SK-N-SH (cell line): ENCODE measurements around the gene CYP2R1. TPM values are rescaled to one million over a fixed set of nuclear protein-coding genes. Genes with fewer than 3 reads are reported as not detected.

Source experiments
- CTCF ChIA-PET: fragments of 300-600, 350-600 bp; formaldehyde crosslinking; extraction: SDS; loops from one replicate; lab custom pipeline; 2021; lab: Yijun Ruan, JAX
- POLR2A ChIA-PET: fragments of 350-600 bp; sonication (Branson Sonifier 250); formaldehyde crosslinking; extraction: SDS; loops from one replicate; lab custom pipeline; 2020; ENCODE audit warnings: antibody characterized with exemption, inconsistent platforms; lab: Yijun Ruan, JAX
- DNase-seq: peaks from one replicate; pipeline ENCODE4 v3.0.0; 2012
- H2AFZ ChIP-seq: fragments of 200-600 bp; sonication (generic); 2 replicates; pipeline ENCODE4 v1.8.1; 2016; ENCODE audit warnings: antibody characterized with exemption, mild to moderate bottlenecking, low read depth
- H3F3A ChIP-seq: fragments of 200-600 bp; sonication (generic); replicated peaks from 2 replicates; pipeline ENCODE3; 2016; ENCODE audit warnings: antibody characterized with exemption, mild to moderate bottlenecking; ENCODE audit not compliant: insufficient read depth
- H3K27ac ChIP-seq, 2 experiments: fragments of 200-500 bp in 1 of 2; fragments of 200-600 bp in 1 of 2; sonication (Bioruptor generic) in 1 of 2; sonication (generic), shearing (Covaris generic) in 1 of 2; 2 replicates each; pipeline versions ENCODE4 v1.5.1 to v1.6.1; 2014 to 2016; ENCODE audit warnings: low read depth in 2 of 2, inconsistent platforms in 1 of 2, low read length in 1 of 2, mild to moderate bottlenecking in 1 of 2, mixed read lengths in 1 of 2
- H3K27me3 ChIP-seq: fragments of 200-600 bp; sonication (generic), shearing (Covaris generic); 2 replicates; pipeline ENCODE4 v1.6.1; 2016; ENCODE audit warnings: mixed run types; ENCODE audit not compliant: insufficient read depth
- H3K36me3 ChIP-seq, 2 experiments: fragments of 200-500 bp in 1 of 2; fragments of 200-600 bp in 1 of 2; sonication (Bioruptor generic) in 1 of 2; sonication (generic) in 1 of 2; replicated peaks in 1 of 2; 2 replicates each; pipeline versions ENCODE3 to v1.5.1; 2014 to 2016; ENCODE audit warnings: low read length in 1 of 2, mild to moderate bottlenecking in 1 of 2; ENCODE audit not compliant: insufficient read depth in 2 of 2, control insufficient read depth in 1 of 2
- H3K4me1 ChIP-seq, 2 experiments: fragments of 200-500 bp in 1 of 2; fragments of 200-600 bp in 1 of 2; sonication (Bioruptor generic) in 1 of 2; sonication (generic), shearing (Covaris generic) in 1 of 2; 2 replicates each; pipeline versions ENCODE4 v1.5.1 to v1.6.1; 2014 to 2016; ENCODE audit warnings: low read depth in 1 of 2, low read length in 1 of 2, mixed run types in 1 of 2; ENCODE audit not compliant: insufficient read depth in 2 of 2, control insufficient read depth in 1 of 2
- H3K4me2 ChIP-seq: fragments of 200-600 bp; sonication (generic), shearing (Covaris generic); 2 replicates; pipeline ENCODE4 v1.6.1; 2017; ENCODE audit warnings: mixed run types
- H3K4me3 ChIP-seq, 2 experiments: fragments of 200-500 bp in 1 of 2; fragments of 200-600 bp in 1 of 2; sonication (Bioruptor generic) in 1 of 2; sonication (generic), shearing (Covaris generic) in 1 of 2; 2 replicates each; pipeline versions ENCODE4 v1.5.1 to v1.8.1; 2014 to 2016; ENCODE audit warnings: low read depth in 2 of 2, inconsistent platforms in 1 of 2, low read length in 1 of 2, mild to moderate bottlenecking in 1 of 2, mixed read lengths in 1 of 2, moderate library complexity in 1 of 2
- H3K79me2 ChIP-seq: fragments of 200-600 bp; sonication (generic); 2 replicates; pipeline ENCODE4 v1.8.1; 2017; ENCODE audit warnings: mild to moderate bottlenecking; ENCODE audit not compliant: insufficient read depth
- H3K9ac ChIP-seq: fragments of 200-600 bp; sonication (generic); 2 replicates; pipeline ENCODE4 v1.6.1; 2017; ENCODE audit warnings: mixed run types
- H3K9me2 ChIP-seq: fragments of 200-600 bp; sonication (generic); 2 replicates; pipeline ENCODE4 v1.6.1; 2017; ENCODE audit warnings: mixed run types
- H3K9me3 ChIP-seq: fragments of 200-600 bp; sonication (generic); 2 replicates; pipeline ENCODE4 v1.6.1; 2017; ENCODE audit warnings: mixed run types, mild to moderate bottlenecking, moderate library complexity
- H4K20me1 ChIP-seq: fragments of 200-600 bp; sonication (generic); 2 replicates; pipeline ENCODE4 v1.6.1; 2017; ENCODE audit warnings: mild to moderate bottlenecking, mixed run types; ENCODE audit not compliant: insufficient read depth
- CHD2 ChIP-seq: fragments of 150-350 bp; IDR thresholded peaks from 2 replicates; pipeline ENCODE4 v1.6.1; 2018; ENCODE audit warnings: low read length; ENCODE audit not compliant: partially characterized antibody
- FOSL2 ChIP-seq: IDR thresholded peaks from 2 replicates; pipeline ENCODE4 v1.4.0; 2012; ENCODE audit warnings: low read depth, mild to moderate bottlenecking, moderate library complexity, borderline replicate concordance
- JUND ChIP-seq: IDR thresholded peaks from 2 replicates; pipeline ENCODE4 v1.4.0; 2012
- RCOR1 ChIP-seq: fragments of 150-350 bp; IDR thresholded peaks from 2 replicates; pipeline ENCODE4 v1.6.1; 2017; ENCODE audit warnings: antibody characterized with exemption, low read length
- YY1 ChIP-seq: IDR thresholded peaks from 2 replicates; pipeline ENCODE4 v1.4.0; 2012; ENCODE audit warnings: low read depth, mild to moderate bottlenecking
- WGBS: methylation state at CpG from one replicate; pipeline ENCODE4 v1.1.6; 2017; ENCODE audit warnings: low lambda C conversion rate; 5-methylcytosine and 5-hydroxymethylcytosine counted together
- polyA plus RNA-seq, 3 experiments: library from polyadenylated mRNA; depleted of rRNA; stranded (reverse); fragments of >200 nt; gene quantifications; 2 replicates each; pipeline ENCODE4 v1.2.3, GENCODE V29; 2012
- TF ChIP-seq, protein P1 (sequence below): fragments of 200-600 bp; sonication (generic); IDR thresholded peaks from 2 replicates; pipeline ENCODE4 v1.6.1; 2017; ENCODE audit warnings: antibody characterized with exemption, mild to moderate bottlenecking, moderate library complexity
- TF ChIP-seq, protein P2 (sequence below): fragments of 150-350 bp; IDR thresholded peaks from 2 replicates; pipeline ENCODE4 v1.6.1; 2017; ENCODE audit warnings: antibody characterized with exemption, low read length, low read depth, borderline replicate concordance
- TF ChIP-seq, protein P3 (sequence below): IDR thresholded peaks from 2 replicates; pipeline ENCODE4 v1.4.0; 2012; ENCODE audit warnings: low read depth, borderline replicate concordance
- TF ChIP-seq, protein P4 (sequence below): IDR thresholded peaks from 2 replicates; pipeline ENCODE4 v1.6.1; 2012; ENCODE audit warnings: mild to moderate bottlenecking, low read depth, low read length, moderate library complexity
- TF ChIP-seq, protein P5 (sequence below): fragments of 150-350 bp; IDR thresholded peaks from 2 replicates; pipeline ENCODE4 v1.6.1; 2016; ENCODE audit warnings: mild to moderate bottlenecking, low read depth, low read length
- TF ChIP-seq, protein P6 (sequence below): IDR thresholded peaks from 2 replicates; pipeline ENCODE4; 2012

The CYP2R1 gene
- polyA plus RNA-seq, 1 of the 3 experiments (the other 2 are of a cell fraction), result 9.3 TPM

DNA sequence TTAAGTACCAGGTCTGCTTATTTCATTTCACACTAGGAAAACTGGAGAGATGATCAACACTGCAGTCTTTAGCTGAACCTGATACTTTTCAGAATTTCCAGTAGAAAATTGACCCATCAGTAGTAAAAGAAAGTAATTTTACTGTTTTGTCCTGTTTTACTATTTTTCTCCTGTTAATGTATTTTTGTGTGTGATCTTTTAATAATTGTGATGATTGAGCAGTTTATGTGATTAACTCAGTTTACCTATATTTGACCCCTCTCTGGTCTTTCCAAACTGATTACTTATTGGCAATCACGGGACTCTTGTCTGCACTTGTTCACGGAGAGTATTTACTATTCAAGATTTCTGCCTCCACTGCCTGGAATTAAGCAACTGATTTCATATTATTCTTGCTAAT is 546 bp upstream of the CYP2R1 start:
- no peaks in the 10 kb centered on the region for H3K9me2 ChIP-seq
- TF ChIP-seq, protein P1, sequence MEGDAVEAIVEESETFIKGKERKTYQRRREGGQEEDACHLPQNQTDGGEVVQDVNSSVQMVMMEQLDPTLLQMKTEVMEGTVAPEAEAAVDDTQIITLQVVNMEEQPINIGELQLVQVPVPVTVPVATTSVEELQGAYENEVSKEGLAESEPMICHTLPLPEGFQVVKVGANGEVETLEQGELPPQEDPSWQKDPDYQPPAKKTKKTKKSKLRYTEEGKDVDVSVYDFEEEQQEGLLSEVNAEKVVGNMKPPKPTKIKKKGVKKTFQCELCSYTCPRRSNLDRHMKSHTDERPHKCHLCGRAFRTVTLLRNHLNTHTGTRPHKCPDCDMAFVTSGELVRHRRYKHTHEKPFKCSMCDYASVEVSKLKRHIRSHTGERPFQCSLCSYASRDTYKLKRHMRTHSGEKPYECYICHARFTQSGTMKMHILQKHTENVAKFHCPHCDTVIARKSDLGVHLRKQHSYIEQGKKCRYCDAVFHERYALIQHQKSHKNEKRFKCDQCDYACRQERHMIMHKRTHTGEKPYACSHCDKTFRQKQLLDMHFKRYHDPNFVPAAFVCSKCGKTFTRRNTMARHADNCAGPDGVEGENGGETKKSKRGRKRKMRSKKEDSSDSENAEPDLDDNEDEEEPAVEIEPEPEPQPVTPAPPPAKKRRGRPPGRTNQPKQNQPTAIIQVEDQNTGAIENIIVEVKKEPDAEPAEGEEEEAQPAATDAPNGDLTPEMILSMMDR, result no peak
- TF ChIP-seq, protein P2, sequence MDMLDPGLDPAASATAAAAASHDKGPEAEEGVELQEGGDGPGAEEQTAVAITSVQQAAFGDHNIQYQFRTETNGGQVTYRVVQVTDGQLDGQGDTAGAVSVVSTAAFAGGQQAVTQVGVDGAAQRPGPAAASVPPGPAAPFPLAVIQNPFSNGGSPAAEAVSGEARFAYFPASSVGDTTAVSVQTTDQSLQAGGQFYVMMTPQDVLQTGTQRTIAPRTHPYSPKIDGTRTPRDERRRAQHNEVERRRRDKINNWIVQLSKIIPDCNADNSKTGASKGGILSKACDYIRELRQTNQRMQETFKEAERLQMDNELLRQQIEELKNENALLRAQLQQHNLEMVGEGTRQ, result no peak
- TF ChIP-seq CHD2, result no peak
- no peak for TF ChIP-seq JUND
- TF ChIP-seq, protein P3, sequence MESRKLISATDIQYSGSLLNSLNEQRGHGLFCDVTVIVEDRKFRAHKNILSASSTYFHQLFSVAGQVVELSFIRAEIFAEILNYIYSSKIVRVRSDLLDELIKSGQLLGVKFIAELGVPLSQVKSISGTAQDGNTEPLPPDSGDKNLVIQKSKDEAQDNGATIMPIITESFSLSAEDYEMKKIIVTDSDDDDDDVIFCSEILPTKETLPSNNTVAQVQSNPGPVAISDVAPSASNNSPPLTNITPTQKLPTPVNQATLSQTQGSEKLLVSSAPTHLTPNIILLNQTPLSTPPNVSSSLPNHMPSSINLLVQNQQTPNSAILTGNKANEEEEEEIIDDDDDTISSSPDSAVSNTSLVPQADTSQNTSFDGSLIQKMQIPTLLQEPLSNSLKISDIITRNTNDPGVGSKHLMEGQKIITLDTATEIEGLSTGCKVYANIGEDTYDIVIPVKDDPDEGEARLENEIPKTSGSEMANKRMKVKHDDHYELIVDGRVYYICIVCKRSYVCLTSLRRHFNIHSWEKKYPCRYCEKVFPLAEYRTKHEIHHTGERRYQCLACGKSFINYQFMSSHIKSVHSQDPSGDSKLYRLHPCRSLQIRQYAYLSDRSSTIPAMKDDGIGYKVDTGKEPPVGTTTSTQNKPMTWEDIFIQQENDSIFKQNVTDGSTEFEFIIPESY, result no peak
- TF ChIP-seq, protein P4, sequence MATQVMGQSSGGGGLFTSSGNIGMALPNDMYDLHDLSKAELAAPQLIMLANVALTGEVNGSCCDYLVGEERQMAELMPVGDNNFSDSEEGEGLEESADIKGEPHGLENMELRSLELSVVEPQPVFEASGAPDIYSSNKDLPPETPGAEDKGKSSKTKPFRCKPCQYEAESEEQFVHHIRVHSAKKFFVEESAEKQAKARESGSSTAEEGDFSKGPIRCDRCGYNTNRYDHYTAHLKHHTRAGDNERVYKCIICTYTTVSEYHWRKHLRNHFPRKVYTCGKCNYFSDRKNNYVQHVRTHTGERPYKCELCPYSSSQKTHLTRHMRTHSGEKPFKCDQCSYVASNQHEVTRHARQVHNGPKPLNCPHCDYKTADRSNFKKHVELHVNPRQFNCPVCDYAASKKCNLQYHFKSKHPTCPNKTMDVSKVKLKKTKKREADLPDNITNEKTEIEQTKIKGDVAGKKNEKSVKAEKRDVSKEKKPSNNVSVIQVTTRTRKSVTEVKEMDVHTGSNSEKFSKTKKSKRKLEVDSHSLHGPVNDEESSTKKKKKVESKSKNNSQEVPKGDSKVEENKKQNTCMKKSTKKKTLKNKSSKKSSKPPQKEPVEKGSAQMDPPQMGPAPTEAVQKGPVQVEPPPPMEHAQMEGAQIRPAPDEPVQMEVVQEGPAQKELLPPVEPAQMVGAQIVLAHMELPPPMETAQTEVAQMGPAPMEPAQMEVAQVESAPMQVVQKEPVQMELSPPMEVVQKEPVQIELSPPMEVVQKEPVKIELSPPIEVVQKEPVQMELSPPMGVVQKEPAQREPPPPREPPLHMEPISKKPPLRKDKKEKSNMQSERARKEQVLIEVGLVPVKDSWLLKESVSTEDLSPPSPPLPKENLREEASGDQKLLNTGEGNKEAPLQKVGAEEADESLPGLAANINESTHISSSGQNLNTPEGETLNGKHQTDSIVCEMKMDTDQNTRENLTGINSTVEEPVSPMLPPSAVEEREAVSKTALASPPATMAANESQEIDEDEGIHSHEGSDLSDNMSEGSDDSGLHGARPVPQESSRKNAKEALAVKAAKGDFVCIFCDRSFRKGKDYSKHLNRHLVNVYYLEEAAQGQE, result no peak
- TF ChIP-seq, protein P5, sequence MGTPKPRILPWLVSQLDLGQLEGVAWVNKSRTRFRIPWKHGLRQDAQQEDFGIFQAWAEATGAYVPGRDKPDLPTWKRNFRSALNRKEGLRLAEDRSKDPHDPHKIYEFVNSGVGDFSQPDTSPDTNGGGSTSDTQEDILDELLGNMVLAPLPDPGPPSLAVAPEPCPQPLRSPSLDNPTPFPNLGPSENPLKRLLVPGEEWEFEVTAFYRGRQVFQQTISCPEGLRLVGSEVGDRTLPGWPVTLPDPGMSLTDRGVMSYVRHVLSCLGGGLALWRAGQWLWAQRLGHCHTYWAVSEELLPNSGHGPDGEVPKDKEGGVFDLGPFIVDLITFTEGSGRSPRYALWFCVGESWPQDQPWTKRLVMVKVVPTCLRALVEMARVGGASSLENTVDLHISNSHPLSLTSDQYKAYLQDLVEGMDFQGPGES, result no peak
- TF ChIP-seq, protein P6, sequence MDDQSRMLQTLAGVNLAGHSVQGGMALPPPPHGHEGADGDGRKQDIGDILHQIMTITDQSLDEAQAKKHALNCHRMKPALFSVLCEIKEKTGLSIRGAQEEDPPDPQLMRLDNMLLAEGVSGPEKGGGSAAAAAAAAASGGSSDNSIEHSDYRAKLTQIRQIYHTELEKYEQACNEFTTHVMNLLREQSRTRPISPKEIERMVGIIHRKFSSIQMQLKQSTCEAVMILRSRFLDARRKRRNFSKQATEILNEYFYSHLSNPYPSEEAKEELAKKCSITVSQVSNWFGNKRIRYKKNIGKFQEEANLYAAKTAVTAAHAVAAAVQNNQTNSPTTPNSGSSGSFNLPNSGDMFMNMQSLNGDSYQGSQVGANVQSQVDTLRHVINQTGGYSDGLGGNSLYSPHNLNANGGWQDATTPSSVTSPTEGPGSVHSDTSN, result no peak
- no peak for TF ChIP-seq RCOR1
- TF ChIP-seq YY1, result no peak
- TF ChIP-seq FOSL2, result no peak
- TF ChIP-seq, all 33 proteins: peak for 0
- Histone ChIP-seq H2AFZ (peak overlapping the region; percentile 98), H3K4me3 (peak overlapping the region; percentile 75 to 88), H3K9ac (no peak overlapping the region), H3F3A (no peaks in the 10 kb centered on the region), H3K27me3 (no peaks in the 10 kb centered on the region), H4K20me1 (no peaks in the 10 kb centered on the region), H3K9me3 (no peaks in the 10 kb centered on the region), H3K36me3 (no peaks in the 10 kb centered on the region), H3K4me1 (no peaks in the 10 kb centered on the region; a peak in 2 of 4 replicates), H3K79me2 (peaks cover 9% of the 10 kb centered on the region; the same call in 1 of the 2 replicates), H3K4me2 (peak overlapping the region; percentile 90), H3K27ac (no peak overlapping the region; a peak in 1 of 4 replicates)
- 79% methylated on average over 2 of the region's 2 CpGs for WGBS
- POLR2A ChIA-PET, result interaction anchor here (0.5 to 2.0 kb wide), 5 partner anchors 248 to 422 kb away, joined by 3 to 13 read pairs (median 4); partner anchors contain the start of gene PSMA1
- DNase-seq, result no peak
- CTCF ChIA-PET, result interaction anchor here (0.8 to 8.0 kb wide), 6 partner anchors 15 to 334 kb away, joined by 3 to 62 read pairs (median 4); partner anchors contain the start of gene CALCB
